Thoracic aorta (tissue), 2 donors: ENCODE data around the gene EFNA3. TPM values are rescaled to one million over a fixed set of nuclear protein-coding genes. Genes with fewer than 3 reads are reported as not detected.
A peak's percentile ranks its signal among the peaks of the same experiment; 100 is the strongest.

Source experiments
- ATAC-seq: fragments of 150-250 bp; one replicate; pipeline ENCODE4 v1.8.0; 2017; ENCODE audit warnings: low read depth; ENCODE audit not compliant: insufficient number of reproducible peaks, low FRiP score
- DNase-seq: peaks from one replicate; pipeline ENCODE4 v3.0.0-alpha.2; 2020; ENCODE audit warnings: low spot score
- H3K27ac ChIP-seq, 2 donors: fragments of 200-600 bp; sonication (generic); 1 replicate in 1 of 2; 2 replicates in 1 of 2; pipeline ENCODE4 v1.5.1; 2016; ENCODE audit warnings: mild to moderate bottlenecking in 2 of 2, moderate library complexity in 2 of 2
- H3K27me3 ChIP-seq: fragments of 200-600 bp; sonication (generic); replicated peaks from 2 replicates; pipeline ENCODE4 v1.6.0; 2016; ENCODE audit warnings: mild to moderate bottlenecking; ENCODE audit not compliant: insufficient read depth
- H3K36me3 ChIP-seq: fragments of 200-600 bp; sonication (generic); one replicate; pipeline ENCODE4 v1.5.1; 2016
- H3K4me1 ChIP-seq, 2 donors: fragments of 200-600 bp; sonication (generic); 1 replicate in 1 of 2; 2 replicates in 1 of 2; pipeline versions ENCODE4 v1.5.1 to v1.6.0; 2016; ENCODE audit warnings: low read depth in 2 of 2, mild to moderate bottlenecking in 1 of 2; ENCODE audit not compliant: control insufficient read depth in 1 of 2
- H3K4me3 ChIP-seq: fragments of 200-600 bp; sonication (generic); 2 replicates; pipeline ENCODE4 v1.5.1; 2016; ENCODE audit warnings: mild to moderate bottlenecking
- H3K9me3 ChIP-seq: fragments of 200-600 bp; sonication (generic); 2 replicates; pipeline ENCODE4 v1.5.1; 2016
- total RNA-seq, 2 donors: library from RNA; depleted of rRNA; stranded (reverse); fragments of >200 nt; gene quantifications; one replicate each; pipeline versions ENCODE4 v1.1.0 to v1.2.3, GENCODE V29; 2016
- TF ChIP-seq, protein P1 (sequence below): fragments of 200-600 bp; sonication (generic); IDR thresholded peaks from one replicate; pipeline ENCODE4 v1.5.1; 2019; ENCODE audit warnings: antibody characterized with exemption

EFNA3 gene
- total RNA-seq, 2 donors from 2014 or later: 1.5 to 3.2 TPM

GRCh38 chr1:155085504-155086127, 7.0 kb downstream of the EFNA3 start:
- no peaks in the 10 kb centered on the region for H3K9me3 ChIP-seq
- no peaks in the 10 kb centered on the region for H3K36me3 ChIP-seq
- peaks cover 17 to 35% of the 10 kb centered on the region in 2 donors for H3K4me1 ChIP-seq
- peaks cover 17% of the 10 kb centered on the region for H3K27me3 ChIP-seq
- peak overlapping the region; percentile 86 for H3K4me3 ChIP-seq
- DNase-seq: no peak
- ATAC-seq: peak; percentile 21
- TF ChIP-seq, protein P1, sequence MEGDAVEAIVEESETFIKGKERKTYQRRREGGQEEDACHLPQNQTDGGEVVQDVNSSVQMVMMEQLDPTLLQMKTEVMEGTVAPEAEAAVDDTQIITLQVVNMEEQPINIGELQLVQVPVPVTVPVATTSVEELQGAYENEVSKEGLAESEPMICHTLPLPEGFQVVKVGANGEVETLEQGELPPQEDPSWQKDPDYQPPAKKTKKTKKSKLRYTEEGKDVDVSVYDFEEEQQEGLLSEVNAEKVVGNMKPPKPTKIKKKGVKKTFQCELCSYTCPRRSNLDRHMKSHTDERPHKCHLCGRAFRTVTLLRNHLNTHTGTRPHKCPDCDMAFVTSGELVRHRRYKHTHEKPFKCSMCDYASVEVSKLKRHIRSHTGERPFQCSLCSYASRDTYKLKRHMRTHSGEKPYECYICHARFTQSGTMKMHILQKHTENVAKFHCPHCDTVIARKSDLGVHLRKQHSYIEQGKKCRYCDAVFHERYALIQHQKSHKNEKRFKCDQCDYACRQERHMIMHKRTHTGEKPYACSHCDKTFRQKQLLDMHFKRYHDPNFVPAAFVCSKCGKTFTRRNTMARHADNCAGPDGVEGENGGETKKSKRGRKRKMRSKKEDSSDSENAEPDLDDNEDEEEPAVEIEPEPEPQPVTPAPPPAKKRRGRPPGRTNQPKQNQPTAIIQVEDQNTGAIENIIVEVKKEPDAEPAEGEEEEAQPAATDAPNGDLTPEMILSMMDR: no peak
- peak overlapping the region; percentile 77 to 79 for H3K27ac ChIP-seq

DNA sequence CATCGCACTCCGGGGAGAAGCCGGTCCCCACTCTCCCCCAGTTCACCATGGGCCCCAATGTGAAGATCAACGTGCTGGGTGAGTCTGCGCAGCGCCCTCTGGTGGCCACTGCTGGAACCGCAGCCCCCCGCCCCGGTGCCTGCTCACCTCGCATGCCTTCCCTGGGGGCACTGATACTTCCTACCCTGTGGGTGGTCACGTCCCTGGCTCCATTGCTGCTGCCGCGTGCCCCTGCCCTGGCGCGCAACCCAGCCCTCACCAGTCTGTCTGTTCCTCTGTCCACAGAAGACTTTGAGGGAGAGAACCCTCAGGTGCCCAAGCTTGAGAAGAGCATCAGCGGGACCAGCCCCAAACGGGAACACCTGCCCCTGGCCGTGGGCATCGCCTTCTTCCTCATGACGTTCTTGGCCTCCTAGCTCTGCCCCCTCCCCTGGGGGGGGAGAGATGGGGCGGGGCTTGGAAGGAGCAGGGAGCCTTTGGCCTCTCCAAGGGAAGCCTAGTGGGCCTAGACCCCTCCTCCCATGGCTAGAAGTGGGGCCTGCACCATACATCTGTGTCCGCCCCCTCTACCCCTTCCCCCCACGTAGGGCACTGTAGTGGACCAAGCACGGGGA, 7.6 kb downstream of the EFNA3 start:
- Histone ChIP-seq H3K36me3 (no peaks in the 10 kb centered on the region), H3K4me3 (peak overlapping the region; percentile 86), H3K9me3 (no peaks in the 10 kb centered on the region), H3K27ac (no peak overlapping the region), H3K27me3 (peaks cover 11% of the 10 kb centered on the region), H3K4me1 (peaks cover 12 to 31% of the 10 kb centered on the region in 2 donors)
- TF ChIP-seq, protein P1: peak; percentile 100
- no peak for DNase-seq
- no peak for ATAC-seq

DNA sequence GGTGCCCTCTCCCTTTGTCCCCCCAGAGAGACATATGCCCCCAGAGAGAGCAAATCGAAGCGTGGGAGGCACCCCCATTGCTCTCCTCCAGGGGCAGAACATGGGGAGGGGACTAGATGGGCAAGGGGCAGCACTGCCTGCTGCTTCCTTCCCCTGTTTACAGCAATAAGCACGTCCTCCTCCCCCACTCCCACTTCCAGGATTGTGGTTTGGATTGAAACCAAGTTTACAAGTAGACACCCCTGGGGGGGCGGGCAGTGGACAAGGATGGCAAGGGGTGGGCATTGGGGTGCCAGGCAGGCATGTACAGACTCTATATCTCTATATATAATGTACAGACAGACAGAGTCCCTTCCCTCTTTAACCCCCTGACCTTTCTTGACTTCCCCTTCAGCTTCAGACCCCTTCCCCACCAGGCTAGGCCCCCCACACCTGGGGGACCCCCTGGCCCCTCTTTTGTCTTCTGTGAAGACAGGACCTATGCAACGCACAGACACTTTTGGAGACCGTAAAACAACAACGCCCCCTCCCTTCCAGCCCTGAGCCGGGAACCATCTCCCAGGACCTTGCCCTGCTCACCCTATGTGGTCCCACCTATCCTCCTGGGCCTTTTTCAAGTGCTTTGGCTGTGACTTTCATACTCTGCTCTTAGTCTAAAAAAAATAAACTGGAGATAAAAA, 8.4 kb downstream of the EFNA3 start:
- TF ChIP-seq, protein P1: no peak
- Histone ChIP-seq H3K27me3 (peaks cover 4% of the 10 kb centered on the region), H3K9me3 (no peaks in the 10 kb centered on the region), H3K4me1 (peaks cover 10 to 29% of the 10 kb centered on the region in 2 donors), H3K36me3 (no peaks in the 10 kb centered on the region), H3K4me3 (no peak overlapping the region), H3K27ac (no peak overlapping the region)
- no peak for ATAC-seq
- no peak for DNase-seq

- ATAC-seq: no peak
- no peak for DNase-seq
- TF ChIP-seq, protein P1: peak; percentile 99
- Histone ChIP-seq H3K27me3 (no peaks in the 10 kb centered on the region), H3K4me3 (no peak overlapping the region), H3K27ac (no peak overlapping the region), H3K9me3 (no peaks in the 10 kb centered on the region), H3K4me1 (peaks cover 3 to 21% of the 10 kb centered on the region in 2 donors), H3K36me3 (no peaks in the 10 kb centered on the region)
Observed at GRCh38 chr1:155091071-155092051, 12.7 kb downstream of the EFNA3 start.
